HG03442 (cell line): Measurements from ENCODE around the gene RALGAPA2.

ENCODE experiments used
- ATAC-seq: cut with Tn5 transposase; IDR thresholded peaks from one replicate; pipeline ENCODE4 v1.9.1; 2021; ENCODE audit warnings: mild to moderate bottlenecking, moderate library complexity; ENCODE audit not compliant: unreplicated experiment

RALGAPA2 gene

DNA sequence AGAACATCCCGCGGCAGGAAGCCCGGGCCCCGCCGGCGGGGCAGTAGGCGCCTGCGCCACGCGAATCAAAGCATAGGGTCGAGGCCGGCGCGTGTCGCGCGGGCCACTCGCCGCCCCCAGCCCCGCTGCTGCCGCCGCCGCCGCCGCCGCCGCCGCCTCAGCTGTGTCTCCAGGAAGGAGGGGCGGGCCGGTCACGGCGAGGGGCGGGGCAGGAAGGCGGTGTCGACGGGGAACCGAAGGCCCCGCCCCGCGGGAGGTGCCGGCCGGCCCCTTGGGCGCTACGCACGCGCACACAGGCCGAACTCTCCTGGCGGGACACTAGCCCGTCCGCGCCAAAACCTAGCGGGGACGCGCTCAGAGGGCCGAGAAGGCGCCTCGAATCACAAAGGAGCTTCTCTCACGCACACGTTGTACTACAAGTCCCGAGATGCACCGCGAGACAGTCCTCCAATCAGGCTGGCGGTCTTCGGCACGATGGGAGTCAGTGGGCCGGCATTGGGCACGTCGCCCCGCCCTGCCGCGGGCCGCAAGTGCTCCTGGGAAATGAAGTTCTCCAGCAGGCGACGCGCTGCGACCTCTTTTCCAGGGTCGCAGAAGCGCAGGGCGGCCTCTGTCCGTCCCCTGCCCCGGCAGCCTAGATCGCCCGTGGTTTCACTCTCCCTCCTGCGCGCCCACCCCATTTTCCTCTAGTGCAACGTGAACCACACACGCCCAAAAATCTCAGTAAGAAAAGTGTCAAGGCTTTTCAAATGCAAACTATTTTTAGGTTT is at the start of gene RALGAPA2:
RALGAPA2 (minus strand) TSS at position 171 of the 770 bp plus-strand sequence; CDS start at position 7, 164 bp downstream.
- peak; percentile 93 for ATAC-seq

DNA sequence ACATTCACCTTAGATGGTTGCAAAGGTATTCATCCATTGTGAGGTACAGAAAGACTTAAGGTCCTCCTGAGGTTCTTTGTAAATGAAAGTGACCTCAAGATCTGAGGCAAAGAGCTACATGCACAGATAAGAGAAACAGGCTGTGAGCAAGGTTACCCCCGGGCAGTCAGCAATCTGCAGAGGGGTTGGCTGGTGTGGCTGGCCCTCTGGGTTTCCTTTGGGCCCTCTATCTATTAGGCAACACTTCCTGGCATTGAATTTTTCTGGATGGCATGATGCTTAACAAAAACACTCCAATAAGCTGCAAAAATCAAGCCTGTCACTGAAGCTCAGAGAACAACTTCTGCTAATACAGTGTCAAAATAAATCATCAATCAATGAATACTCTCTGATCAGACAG is 48.9 kb upstream of the RALGAPA2 start:
- no peak for ATAC-seq

DNA sequence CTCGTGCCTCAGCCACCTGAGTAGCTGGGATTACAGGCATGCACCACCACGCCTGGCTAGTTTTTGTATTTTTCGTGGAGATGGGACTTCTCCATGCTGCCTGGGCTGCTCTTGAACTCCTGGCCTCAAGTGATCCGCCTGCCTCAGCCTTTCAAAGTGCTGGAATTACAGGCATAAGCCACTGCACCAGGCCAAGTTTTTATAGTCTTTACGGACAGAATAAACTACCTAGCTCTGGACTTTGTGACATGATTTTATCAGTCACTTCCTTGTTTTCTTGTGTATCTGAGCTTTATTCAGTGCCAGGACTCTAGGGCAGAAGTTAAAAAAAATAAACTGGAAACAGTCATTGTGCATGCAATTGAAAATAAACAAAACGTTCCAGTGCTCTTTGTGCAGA is 46.7 kb upstream of the RALGAPA2 start:
- ATAC-seq = no peak

DNA sequence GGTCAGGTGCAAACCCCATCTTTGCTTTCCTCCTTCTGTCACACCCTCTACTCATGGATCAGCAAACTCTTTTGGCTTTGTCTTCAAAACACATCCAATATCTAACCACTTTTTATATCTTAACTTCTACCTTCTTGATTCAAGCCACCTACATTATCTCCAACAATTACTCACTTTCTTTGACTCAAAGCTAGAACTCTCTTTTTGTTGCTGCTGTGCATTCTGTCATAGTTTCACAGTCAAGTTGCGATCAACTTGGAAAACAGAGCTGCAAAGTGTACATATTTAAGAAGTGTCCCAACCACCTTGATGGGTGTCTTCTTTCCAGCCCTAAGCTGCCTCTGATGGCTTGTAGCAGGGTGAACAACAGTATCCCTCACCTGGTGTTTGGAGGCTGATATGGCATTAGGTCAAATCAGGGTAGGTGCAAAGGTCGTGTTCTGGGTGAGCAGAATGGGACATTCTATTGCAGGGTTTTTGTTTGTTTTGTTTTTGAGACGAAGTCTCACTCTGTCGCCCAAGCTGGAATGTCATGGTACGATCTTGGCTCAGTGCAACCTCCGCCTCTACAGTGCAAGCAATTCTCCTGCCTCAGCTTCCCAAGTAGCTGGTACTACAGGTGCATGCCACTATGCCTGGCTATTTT is 43.4 kb upstream of the RALGAPA2 start:
- no peak for ATAC-seq

DNA sequence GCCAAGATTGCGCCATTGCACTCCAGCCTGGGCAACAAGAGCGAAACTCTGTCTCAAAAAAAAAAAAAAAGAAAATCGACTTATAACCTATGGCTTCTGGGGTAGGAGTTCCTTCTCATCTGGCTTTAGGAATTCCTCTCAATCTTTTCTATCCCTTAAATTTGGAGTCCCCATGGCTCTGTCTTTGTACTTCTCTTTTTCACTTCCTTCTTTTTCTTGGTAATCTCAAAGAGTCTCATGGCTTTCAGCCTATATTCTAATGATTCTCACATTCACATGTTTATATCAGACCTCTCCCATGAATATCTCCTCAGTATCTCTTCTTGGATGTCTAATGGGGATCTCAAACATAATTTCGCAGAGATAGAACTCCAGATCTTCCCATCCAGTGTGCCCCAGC is 42.8 kb upstream of the RALGAPA2 start:
- ATAC-seq = no peak

DNA sequence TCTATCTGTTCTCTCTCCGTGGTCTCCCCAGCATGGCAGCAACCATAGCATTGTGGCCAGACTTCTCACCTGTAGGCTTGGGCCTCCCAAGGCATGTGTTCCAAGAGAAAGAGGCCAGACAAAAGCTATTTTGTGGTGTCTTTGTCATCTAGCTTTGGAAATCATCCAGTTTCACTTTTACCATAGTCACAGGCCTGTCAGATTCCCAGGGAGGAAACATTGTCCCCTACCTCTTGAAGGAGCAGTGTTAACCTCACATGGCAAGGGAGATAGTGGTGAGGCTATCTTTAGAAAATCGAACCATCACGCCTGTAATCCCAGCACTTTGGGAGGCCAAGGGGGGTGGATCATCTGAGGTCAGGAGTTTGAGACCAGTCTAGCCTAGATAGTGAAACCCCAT is 42.3 kb upstream of the RALGAPA2 start:
- ATAC-seq = no peak

DNA sequence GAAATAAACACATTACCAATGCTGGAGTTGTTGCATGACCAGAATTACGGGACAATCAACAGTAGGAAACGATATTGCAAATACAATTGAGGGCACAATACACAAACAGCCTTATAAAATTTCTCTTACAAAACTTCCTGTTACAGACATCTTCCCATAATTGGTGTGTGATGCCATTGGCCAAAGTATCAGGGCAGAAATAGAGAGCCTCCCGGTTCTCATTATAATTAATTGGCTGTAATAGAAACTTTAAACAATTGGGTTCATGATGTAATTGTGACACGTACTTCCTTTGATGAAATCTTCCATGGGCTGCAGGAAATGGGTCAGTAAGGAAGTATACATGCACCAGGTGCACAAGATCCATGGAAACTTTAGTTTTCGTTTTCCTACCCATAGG is 40.3 kb upstream of the RALGAPA2 start:
- no peak for ATAC-seq

DNA sequence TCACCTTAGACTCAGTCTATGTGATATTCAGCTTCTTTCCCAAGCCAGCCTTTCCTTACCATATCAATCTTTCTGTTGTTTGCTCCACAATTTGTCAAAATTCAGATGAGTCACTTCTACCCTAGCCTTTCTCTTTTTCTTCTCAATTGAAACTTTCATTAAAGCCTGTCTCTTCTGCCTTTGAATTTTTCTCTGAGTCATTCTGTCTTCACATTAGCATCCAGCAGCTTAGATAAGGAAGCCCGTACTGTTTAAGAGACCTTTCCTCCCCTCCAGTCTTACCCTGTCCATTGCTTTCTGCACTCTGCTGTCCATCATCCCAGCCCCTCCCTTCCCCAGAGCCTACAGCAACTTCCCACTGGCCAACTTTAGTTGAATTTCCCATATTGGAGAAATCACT is 34.9 kb upstream of the RALGAPA2 start:
- ATAC-seq = no peak

DNA sequence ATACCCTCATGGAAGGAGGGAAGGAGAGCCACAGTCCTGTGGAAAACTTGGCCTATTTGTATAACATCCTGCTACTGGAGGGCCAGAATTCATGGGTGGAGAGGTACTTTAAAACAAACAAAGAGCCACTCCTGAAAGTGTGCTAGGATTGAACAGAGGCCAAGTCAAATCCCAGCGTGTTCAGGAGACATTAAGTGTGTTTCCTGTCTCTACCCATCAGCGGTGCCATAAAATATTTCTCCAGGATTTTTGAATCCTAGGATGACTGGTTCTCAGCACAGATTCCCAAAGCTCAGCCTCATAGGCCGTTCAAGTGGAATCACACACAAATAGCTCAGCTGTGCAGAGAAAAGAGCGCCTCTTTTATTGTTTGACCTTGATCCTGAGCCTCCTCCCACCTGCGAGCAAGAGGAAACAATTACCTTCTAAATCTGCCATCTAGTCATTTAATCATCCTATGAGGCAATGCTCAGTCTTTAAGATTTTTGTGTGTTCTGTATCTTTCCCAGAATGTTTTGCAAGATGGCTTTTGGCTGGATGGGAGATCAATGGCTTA is 31.8 kb upstream of the RALGAPA2 start:
- no peak for ATAC-seq

DNA sequence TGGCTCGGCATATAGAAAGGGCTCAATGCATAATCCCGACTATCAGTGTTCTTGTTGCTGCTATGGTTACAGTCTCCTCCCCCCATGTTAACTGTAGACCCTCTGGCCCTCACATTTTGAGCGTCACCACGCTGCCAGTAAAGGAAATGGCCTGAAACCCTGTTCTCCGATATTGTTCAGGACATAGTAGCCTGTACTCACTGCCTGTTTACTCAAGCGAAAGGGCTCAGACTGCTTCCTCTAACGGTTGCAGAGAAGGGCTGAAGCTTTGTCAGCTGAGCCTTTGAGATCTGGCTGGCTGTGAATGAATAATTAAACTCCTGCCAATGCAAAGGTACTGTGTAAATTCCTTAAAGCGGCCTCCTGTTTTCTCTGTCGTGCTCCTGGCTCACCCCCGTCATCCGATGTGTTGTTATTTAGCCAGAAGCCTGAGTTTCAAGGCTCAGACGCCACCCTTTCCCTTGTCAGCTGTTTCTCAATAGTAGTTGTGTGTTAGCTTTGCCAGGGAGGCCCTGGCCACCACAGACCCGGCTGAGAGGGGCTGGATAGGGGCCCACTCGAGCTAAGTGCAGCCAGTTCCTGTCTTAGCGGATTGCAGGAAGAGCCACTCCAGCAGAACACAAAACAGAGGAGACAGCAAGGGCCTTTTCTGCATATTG is 31.2 kb upstream of the RALGAPA2 start:
- ATAC-seq = peak; percentile 71

DNA sequence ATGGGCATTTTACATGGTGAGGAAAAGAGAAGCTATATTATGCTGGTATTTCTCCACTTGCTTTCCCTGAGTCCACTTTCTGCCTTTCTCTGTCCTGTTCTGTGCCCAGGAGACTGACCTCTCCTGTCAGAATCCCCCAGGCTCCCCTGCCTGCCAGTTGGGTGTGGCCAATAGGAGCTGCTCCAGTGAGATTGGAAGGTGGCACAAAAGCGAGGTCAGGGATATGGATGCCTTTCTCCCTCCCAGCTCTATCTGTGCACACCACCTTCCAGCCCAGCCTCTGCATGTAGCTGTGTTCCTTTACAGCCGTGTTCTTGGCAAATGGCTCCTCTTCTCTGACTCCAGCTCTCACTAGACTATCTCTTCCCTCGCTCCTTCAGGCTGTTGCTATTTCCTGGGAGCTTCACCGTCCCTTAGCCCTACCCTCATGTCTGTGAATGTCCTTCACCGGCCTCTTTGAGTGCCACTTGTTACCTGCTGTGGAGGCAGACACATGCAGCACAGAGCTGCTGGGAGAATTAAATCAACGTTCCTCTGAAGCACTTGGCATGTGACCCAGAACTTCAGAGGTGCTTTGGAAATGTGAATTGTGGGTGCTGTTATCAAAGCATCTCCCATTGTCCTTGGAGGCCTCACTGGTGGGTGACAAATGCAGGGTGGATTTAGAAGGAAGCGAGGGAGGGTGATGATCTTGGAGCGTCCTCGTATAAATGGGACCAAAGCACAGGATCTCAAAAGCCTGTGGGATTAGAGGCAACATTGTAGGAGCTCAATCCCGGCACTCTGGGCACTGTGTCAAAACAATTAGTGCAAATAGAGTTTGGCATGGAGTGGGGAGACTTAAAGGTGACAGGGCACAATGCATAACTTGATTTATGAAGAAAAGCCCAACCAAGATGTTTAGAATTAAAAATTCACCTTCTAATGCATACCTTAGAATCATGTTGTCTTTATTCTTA is 28.9 kb upstream of the RALGAPA2 start:
- no peak for ATAC-seq

DNA sequence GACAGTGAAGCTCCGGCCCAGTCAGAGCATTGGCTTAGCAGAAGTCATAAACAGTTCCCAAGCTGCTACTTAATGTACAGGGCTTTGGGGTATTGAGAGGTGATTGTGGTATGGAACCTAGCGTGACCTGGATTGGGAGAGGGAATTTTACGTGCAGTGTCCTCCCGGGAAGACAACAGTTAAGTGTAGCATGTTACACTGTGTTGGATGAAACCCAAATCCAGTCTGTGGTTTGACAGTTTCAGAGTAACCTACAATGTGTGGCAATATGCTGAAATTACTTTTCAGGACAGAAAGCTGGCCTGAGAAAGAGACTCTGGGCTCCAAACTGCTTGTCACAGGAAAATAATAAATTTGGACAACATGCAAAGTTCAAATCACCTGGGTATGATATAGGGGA is 28.1 kb upstream of the RALGAPA2 start:
- no peak for ATAC-seq

DNA sequence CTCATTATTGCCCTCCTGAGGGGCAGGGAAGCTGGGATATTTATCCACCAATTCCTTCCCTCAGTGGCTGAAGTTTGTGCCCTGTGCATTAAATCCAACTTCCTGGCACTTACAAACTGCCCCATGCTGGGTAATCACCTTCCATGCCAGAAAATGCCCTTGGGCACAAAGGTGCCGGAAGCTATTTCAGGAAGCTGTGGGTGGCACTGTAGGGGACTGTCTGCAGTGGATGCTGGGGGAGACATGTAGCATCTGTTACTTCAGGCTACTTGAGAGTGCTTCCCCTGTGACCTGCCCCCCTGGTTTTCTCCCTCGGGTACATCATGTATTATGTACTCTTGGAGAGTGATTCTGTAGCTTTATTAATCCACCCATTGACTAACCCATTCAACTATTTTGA is 24.7 kb upstream of the RALGAPA2 start:
- no peak for ATAC-seq

DNA sequence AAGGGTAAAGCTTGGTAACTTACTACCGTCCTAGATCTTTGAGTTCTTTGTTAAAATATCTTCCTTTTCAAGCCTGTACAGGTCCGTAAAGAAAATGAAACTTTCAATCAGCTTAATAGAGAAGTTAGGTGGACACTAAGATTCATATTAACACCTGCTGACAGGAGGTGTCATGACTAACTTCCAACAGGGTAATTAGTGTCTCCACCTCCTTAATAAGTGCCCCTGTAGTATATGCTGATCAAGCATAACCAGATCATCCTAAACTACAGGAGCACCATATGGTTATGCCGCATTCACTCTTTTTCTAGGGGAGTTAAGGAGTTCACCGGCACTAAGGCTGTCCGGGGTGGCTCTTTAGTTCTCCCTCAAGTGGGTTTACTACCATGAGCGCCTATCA is 23.9 kb upstream of the RALGAPA2 start:
- no peak for ATAC-seq

DNA sequence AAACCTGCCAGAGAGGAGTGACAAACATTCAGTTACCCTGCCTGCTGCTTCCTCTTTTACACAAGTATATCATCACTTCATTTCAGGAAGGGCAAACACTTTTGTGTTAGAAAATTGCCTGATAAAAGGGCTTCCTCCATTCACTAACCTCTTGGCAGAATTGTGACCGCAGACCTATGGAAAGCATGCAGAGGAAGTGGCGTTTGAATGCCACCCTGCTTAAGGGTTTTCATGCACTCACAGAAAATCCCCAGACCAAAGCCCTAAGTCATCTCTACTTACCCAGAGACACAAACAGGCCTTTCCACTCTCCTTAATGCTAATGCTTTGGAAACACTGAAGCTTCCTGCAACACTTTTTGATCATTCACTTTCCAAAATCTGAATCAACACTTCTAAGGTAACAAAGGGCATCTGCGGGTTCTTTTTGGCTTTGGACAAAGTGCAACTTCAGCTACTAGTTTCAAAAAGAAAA is 22.1 kb upstream of the RALGAPA2 start:
- peak; percentile 44 for ATAC-seq

DNA sequence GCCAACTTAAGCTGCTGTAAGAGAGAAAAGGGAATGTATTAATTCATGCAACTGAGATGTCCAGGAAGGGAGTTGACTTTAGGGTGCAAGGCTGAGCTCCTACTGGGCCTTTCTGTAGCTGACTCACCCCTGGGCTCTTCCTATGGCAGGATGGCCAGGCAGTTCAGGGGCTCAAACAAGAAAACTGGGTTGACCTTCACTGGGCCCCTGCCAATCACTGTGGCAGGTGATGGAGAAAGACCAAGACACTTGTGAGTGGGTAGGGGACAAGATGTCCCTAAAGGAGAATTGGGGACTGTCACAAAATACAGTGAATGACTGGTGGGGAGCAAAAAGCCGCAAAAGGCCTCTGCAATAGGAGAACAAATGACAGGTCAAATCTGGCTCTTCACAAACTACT is 21.5 kb upstream of the RALGAPA2 start:
- ATAC-seq = no peak

DNA sequence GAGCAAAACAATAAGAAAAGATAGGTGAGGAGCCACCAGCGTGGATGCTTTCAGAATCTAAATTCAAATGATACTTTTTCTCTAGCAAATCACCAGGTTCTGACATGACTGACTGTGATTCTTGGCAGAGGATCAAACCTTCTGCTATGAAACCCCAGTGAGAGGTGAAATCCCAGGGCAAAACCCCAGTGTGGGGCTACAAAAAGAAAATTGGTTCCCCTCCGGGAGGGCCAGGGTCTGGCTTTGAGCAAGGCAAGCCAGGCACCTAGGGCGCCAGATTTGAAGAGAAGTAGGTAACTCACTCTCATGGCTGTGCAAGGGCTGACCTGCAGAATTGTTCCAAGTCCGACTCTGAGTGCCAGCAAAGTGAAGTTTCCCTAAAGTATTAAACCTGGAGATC is 20.2 kb upstream of the RALGAPA2 start:
- ATAC-seq = no peak

DNA sequence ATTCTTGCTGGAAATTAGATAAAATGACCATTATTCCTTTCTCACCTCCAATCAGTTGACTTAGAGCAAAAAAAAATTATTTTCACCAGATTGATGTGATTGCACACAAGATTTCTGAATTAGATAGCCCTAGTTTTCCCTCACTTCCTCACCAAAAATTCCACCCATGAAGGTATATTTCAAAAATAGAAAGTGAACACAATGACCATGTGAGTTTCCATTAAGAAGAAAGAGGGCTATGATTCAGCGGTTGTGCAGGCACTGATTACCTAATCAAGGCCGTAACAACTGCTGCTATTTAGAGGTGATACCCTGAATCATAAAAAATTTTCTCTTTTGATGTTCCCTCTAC is 19.5 kb upstream of the RALGAPA2 start:
- no peak for ATAC-seq

DNA sequence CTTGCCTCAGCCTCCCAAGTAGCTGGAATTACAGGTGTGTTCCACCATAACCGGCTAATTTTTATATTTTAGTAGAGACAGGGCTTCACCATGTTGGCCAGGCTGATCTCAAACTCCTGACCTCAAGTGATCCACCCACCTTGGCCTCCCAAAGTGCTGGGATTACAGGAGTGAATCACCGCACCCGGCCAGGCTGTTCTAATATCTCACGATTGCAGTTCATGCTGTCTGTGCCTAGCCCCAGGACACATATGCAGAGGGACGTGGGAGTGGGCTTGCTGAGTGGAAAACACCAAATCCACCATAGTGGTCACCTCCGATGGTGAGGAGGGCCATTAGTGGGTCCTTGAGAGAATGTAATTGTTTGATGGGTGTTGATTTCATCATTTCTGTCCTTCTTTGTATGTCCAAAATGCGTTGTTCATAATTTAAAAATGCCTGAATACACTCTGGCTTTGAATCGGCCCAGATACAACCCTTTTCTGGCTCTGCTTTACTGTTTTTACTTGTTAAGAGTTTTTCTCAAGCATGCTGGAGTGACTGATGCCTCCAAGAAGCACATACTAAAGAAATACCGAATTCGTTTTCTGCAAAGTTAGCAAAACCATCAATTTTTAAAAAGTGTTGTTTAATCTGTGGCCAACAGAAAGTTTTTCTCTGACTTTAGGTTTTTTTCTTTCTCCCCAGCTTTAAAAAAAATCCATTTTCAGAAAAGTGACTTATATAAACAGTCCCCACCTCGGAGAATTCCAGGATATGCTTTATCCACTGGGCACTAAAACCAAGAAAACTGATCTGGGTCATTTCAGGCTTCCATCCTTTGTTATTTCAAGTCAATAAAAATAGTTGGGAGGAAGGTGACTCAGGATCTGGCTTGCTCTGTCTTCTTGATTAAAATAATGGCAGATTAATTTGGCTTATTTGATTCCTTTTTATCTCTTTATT is 18.8 kb upstream of the RALGAPA2 start:
- no peak for ATAC-seq

DNA sequence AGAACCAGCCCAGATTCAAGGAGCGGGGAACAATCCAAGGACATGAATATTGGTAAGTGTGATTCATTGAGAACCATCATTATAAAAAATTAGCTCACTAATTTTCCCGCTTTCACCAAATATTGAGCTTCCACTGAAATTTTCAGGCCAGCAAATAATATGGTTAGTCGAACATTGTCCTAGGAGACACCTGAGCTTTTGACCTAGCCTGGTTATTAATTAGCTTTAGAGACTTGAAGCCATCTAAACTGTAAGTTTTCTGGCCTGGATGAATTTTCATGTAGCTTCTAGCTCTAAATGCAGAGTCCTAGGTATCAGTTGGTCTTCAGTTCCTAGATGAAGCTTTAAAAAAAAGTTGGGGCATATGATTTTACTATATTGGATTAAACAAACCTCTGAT is 17.1 kb upstream of the RALGAPA2 start:
- no peak for ATAC-seq
